Upper lobe of left lung (tissue), 4 donors: Measurements from ENCODE around the gene NAV2.

Experiments used
- POLR2A ChIP-seq, 4 donors: fragments of 450-650 bp; IDR thresholded peaks; one replicate each; pipeline ENCODE4 v1.5.1; 2016 to 2017; ENCODE audit warnings: antibody characterized with exemption in 4 of 4, mild to moderate bottlenecking in 2 of 4
- TF ChIP-seq, protein P1 (sequence below), 6 experiments: fragments of 450-650 bp in 4 of 6; fragments of 200-600 bp in 2 of 6; sonication (generic) in 2 of 6; IDR thresholded peaks; one replicate each; pipeline ENCODE4 v1.5.1; 2016 to 2019; ENCODE audit warnings: antibody characterized with exemption in 6 of 6

DNA sequence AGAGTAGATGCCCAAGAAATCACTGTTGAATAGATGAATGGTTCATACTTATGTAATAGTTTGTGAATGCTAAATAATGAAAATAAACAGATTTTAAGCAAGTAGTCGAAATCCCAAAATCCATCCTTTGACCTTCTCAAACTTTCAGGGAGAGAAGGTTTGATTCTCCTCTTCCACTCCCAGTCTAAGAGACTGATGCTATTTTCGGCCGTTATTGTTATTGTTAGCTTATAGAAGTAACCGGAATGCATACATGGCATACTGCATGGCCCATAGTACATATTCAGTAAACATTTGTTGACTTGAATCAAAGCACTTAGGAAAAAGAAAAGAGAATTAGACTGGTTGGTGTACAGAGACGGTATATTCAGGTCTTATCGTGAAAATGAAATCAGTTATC lies 76.6 kb downstream of the NAV2 start:
- TF ChIP-seq POLR2A (IDR thresholded peaks at IDR 0.05), result no peak
- TF ChIP-seq, protein P1, sequence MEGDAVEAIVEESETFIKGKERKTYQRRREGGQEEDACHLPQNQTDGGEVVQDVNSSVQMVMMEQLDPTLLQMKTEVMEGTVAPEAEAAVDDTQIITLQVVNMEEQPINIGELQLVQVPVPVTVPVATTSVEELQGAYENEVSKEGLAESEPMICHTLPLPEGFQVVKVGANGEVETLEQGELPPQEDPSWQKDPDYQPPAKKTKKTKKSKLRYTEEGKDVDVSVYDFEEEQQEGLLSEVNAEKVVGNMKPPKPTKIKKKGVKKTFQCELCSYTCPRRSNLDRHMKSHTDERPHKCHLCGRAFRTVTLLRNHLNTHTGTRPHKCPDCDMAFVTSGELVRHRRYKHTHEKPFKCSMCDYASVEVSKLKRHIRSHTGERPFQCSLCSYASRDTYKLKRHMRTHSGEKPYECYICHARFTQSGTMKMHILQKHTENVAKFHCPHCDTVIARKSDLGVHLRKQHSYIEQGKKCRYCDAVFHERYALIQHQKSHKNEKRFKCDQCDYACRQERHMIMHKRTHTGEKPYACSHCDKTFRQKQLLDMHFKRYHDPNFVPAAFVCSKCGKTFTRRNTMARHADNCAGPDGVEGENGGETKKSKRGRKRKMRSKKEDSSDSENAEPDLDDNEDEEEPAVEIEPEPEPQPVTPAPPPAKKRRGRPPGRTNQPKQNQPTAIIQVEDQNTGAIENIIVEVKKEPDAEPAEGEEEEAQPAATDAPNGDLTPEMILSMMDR (IDR thresholded peaks at IDR 0.05), result no peak
